ENCODE measurements around the gene ELFN2.

GRCh38 chr22:37404091-37404490 lies 23.2 kb downstream of the ELFN2 start:
- TF ChIP-seq CTCF (IDR thresholded peaks at IDR 0.05; ENCODE audit: poor library complexity, severe bottlenecking): no peak
- TF ChIP-seq EP300 (conservative IDR thresholded peaks at IDR 0.05; ENCODE audit: poor library complexity, severe bottlenecking): no peak
- TF ChIP-seq RAD21 (conservative IDR thresholded peaks at IDR 0.05): no peak

Measured in neural cell (in vitro differentiated cells).